Tibial nerve (tissue), 4 donors: ENCODE data around the gene SLC23A2. TPM values are rescaled to one million over a fixed set of nuclear protein-coding genes. Genes with fewer than 3 reads are reported as not detected.

Experiments used
- DNase-seq, 2 donors: peaks; one replicate each; pipeline ENCODE4 v3.0.0-alpha.2; 2019; ENCODE audit warnings: low spot score in 2 of 2
- H3K27ac ChIP-seq, 4 donors: fragments of 200-600 bp; sonication (generic) in 3 of 4; one replicate each; pipeline ENCODE4 v1.5.1; 2017 to 2019; ENCODE audit warnings: mild to moderate bottlenecking in 1 of 4
- H3K27me3 ChIP-seq, 2 donors: fragments of 200-600 bp; sonication (generic) in 1 of 2; one replicate each; pipeline versions ENCODE4 v1.5.1 to v1.6.0; 2017 to 2019
- H3K36me3 ChIP-seq, 3 donors: fragments of 200-600 bp; sonication (generic); one replicate each; pipeline ENCODE4 v1.5.1; 2018 to 2019
- H3K4me1 ChIP-seq, 4 donors: fragments of 200-600 bp; sonication (generic) in 3 of 4; one replicate each; pipeline ENCODE4 v1.5.1; 2017 to 2019
- H3K4me3 ChIP-seq, 4 donors: fragments of 200-600 bp; sonication (generic) in 3 of 4; one replicate each; pipeline ENCODE4 v1.5.1; 2017 to 2019; ENCODE audit warnings: mild to moderate bottlenecking in 1 of 4, moderate library complexity in 1 of 4
- H3K9me3 ChIP-seq, 4 donors: fragments of 200-600 bp; sonication (generic) in 3 of 4; one replicate each; pipeline ENCODE4 v1.5.1; 2017 to 2019
- EP300 ChIP-seq, 2 donors: sonication (generic); formaldehyde crosslinking; IDR thresholded peaks; one replicate each; pipeline ENCODE4 v1.6.1; 2017; ENCODE audit warnings: antibody characterized with exemption in 2 of 2, mild to moderate bottlenecking in 1 of 2
- POLR2A ChIP-seq, 2 donors: fragments of 450-650 bp; IDR thresholded peaks; one replicate each; pipeline ENCODE4 v1.6.1; 2017; ENCODE audit warnings: antibody characterized with exemption in 2 of 2, mild to moderate bottlenecking in 2 of 2, moderate library complexity in 2 of 2
- WGBS, 2 donors: methylation state at CpG; one replicate each; pipeline ENCODE4 v1.1.5; 2018; 5-methylcytosine and 5-hydroxymethylcytosine counted together
- total RNA-seq, 4 donors: library from RNA; depleted of rRNA; stranded (reverse); fragments of >200 nt; gene quantifications; one replicate each; pipeline ENCODE4 v1.1.0, GENCODE V29; 2016
- TF ChIP-seq, protein P1 (sequence below), 5 experiments: fragments of 200-600 bp in 3 of 5; fragments of 450-650 bp in 2 of 5; sonication (generic) in 3 of 5; IDR thresholded peaks; one replicate each; pipeline ENCODE4 v1.5.1; 2016 to 2019; ENCODE audit warnings: antibody characterized with exemption in 5 of 5, mild to moderate bottlenecking in 3 of 5, moderate library complexity in 2 of 5

Gene SLC23A2
- total RNA-seq, 4 donors from 2014 or later: 30.6 to 48.5 (median 40.6) TPM

DNA sequence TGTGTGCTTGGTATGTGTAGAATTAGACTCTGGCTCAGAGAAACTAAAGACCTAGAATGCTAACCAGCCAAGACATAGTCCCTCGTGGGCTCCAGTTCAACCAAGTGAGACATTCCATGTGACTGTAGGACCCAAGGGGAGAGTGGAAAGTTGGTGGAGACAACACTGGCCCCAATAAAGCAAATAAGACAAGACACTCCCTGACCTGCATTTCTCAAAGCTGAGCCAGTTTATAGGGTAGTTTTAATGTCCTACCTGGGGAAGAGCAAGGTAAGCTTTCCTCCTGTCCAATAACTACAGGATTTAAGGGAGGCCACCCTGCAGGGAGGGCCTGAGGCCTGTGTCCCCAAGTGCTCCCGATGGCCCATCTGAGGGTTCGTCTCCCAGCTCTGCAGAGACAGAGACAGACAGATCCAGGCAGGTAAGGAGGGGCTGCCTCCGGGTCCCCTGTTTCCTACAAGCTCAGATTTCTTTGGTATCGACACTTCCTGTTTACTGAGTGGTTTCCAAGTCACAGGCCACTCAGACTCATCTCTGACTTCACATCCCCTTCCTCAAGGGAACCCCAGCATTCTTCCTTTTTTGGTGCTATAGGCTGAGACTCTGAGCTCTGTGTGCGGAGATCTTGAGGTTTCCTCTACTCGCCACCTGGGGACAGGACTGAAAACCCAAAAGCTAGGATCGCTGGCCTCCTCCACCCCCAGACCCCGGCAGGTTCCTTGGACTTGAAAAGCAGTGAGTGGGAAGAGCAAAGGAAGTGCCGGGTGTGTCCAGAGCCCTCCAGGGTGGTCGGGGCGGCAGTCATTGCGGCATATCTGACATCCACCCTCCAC lies 187.2 kb downstream of the SLC23A2 start:
- DNase-seq: peak in 1 of 2 donors; percentile 56
- H3K9me3 ChIP-seq: no peaks in the 10 kb centered on the region
- H3K4me3 ChIP-seq: peak overlapping the region in 2 of 4 donors; percentile 33 to 39
- peaks cover 0 to 57% (median 33%) of the 10 kb centered on the region in 4 donors for H3K4me1 ChIP-seq
- H3K27me3 ChIP-seq: peaks cover 0 to 2% of the 10 kb centered on the region in 2 donors
- WGBS, 2 donors: 51 to 63% methylated on average over 9 to 13 of the region's 13 CpGs
- H3K27ac ChIP-seq: peak overlapping the region; percentile 41 to 87 (median 81)
- H3K36me3 ChIP-seq: no peaks in the 10 kb centered on the region
- TF ChIP-seq, protein P1, sequence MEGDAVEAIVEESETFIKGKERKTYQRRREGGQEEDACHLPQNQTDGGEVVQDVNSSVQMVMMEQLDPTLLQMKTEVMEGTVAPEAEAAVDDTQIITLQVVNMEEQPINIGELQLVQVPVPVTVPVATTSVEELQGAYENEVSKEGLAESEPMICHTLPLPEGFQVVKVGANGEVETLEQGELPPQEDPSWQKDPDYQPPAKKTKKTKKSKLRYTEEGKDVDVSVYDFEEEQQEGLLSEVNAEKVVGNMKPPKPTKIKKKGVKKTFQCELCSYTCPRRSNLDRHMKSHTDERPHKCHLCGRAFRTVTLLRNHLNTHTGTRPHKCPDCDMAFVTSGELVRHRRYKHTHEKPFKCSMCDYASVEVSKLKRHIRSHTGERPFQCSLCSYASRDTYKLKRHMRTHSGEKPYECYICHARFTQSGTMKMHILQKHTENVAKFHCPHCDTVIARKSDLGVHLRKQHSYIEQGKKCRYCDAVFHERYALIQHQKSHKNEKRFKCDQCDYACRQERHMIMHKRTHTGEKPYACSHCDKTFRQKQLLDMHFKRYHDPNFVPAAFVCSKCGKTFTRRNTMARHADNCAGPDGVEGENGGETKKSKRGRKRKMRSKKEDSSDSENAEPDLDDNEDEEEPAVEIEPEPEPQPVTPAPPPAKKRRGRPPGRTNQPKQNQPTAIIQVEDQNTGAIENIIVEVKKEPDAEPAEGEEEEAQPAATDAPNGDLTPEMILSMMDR (IDR thresholded peaks at IDR 0.05): no peak
- TF ChIP-seq POLR2A (IDR thresholded peaks at IDR 0.05): peak in 1 of 2 donors; percentile 28
- TF ChIP-seq EP300 (IDR thresholded peaks at IDR 0.05): peak; percentile 42 to 78

- Histone ChIP-seq H3K27ac (peak overlapping the region; percentile 20 to 87 (median 81)), H3K4me3 (peak overlapping the region in 2 of 4 donors; percentile 6 to 10), H3K27me3 (peaks cover 0 to 2% of the 10 kb centered on the region in 2 donors), H3K36me3 (no peaks in the 10 kb centered on the region), H3K4me1 (peaks cover 0 to 60% (median 33%) of the 10 kb centered on the region in 4 donors), H3K9me3 (no peaks in the 10 kb centered on the region)
- TF ChIP-seq, protein P1 (IDR thresholded peaks at IDR 0.05): no peak
- TF ChIP-seq EP300 (IDR thresholded peaks at IDR 0.05): peak in 1 of 2 donors; percentile 16
- DNase-seq: no peak
- WGBS, 2 donors: 43 to 45% methylated on average over 19 to 22 of the region's 22 CpGs
These were observed 188.0 kb downstream of the SLC23A2 start for GRCh38 chr20:4813076-4813862.

GRCh38 chr20:4812641-4813075 lies 188.7 kb downstream of the SLC23A2 start:
- H3K36me3 ChIP-seq: no peaks in the 10 kb centered on the region
- H3K4me1 ChIP-seq: peaks cover 0 to 60% (median 35%) of the 10 kb centered on the region in 4 donors
- no peak overlapping the region for H3K4me3 ChIP-seq
- TF ChIP-seq EP300 (IDR thresholded peaks at IDR 0.05): no peak
- TF ChIP-seq, protein P1 (IDR thresholded peaks at IDR 0.05): no peak
- TF ChIP-seq POLR2A (IDR thresholded peaks at IDR 0.05): no peak
- H3K27ac ChIP-seq: peak overlapping the region in 3 of 4 donors; percentile 79 to 87 (median 83)
- no peak for DNase-seq
- H3K9me3 ChIP-seq: no peaks in the 10 kb centered on the region
- H3K27me3 ChIP-seq: peaks cover 0 to 2% of the 10 kb centered on the region in 2 donors
- WGBS, 2 donors: 51 to 74% methylated on average over 6 to 7 of the region's 7 CpGs

GRCh38 chr20:4812216-4812615 lies 189.1 kb downstream of the SLC23A2 start:
- no peak for TF ChIP-seq EP300 (IDR thresholded peaks at IDR 0.05)
- TF ChIP-seq POLR2A (IDR thresholded peaks at IDR 0.05): no peak
- TF ChIP-seq, protein P1 (IDR thresholded peaks at IDR 0.05): no peak
- Histone ChIP-seq H3K27ac (peak overlapping the region in 3 of 4 donors; percentile 79 to 87 (median 83)), H3K36me3 (no peaks in the 10 kb centered on the region), H3K9me3 (no peaks in the 10 kb centered on the region), H3K27me3 (peaks cover 0 to 2% of the 10 kb centered on the region in 2 donors), H3K4me1 (peaks cover 0 to 60% (median 35%) of the 10 kb centered on the region in 4 donors), H3K4me3 (no peak overlapping the region)
- 82 to 87% methylated on average over 6 of the region's 6 CpGs for WGBS, 2 donors
- no peak for DNase-seq
